ENCODE data around the gene SMNDC1. TPM values are rescaled to one million over a fixed set of nuclear protein-coding genes. Genes with fewer than 3 reads are reported as not detected.

SMNDC1 gene
- total RNA-seq, 1 experiment from 2014 or later = 26.9 TPM

DNA sequence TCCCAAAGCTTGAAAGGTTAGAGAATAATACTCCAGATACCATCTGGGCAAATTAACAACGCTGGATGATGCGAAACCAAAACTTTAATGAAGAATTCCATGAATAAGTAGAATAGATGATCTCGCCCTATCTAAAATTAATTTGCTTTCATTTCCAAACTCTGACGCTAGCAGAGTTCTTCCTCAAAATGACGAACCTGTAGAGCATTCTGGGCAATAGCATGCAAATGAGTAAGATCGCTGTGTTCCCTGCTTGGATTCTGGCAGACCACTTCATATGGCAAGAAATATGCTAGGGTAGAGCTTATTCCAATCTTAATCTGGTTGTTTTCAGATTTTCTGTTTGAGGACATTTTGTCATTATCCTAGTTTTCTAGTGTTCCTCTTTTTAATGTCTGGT is 36.1 kb upstream of the SMNDC1 start:
- Histone ChIP-seq H2AFZ (no peak overlapping the region), H3K4me3 (no peak overlapping the region), H3K36me3 (ENCODE audit: low read depth) (no peaks in the 10 kb centered on the region), H3K27me3 (ENCODE audit: insufficient read depth, low read depth) (no peaks in the 10 kb centered on the region), H3F3A (ENCODE audit: insufficient read depth, low read depth) (peaks cover 30% of the 10 kb centered on the region), H3K79me2 (ENCODE audit: low read depth) (no peaks in the 10 kb centered on the region), H4K20me1 (ENCODE audit: insufficient read depth) (no peaks in the 10 kb centered on the region), H3K27ac (no peak overlapping the region), H3K4me2 (no peak overlapping the region), H3K4me1 (replicated peaks; ENCODE audit: insufficient read depth) (peaks cover 32% of the 10 kb centered on the region), H3K9me3 (ENCODE audit: insufficient read depth, low read depth) (no peaks in the 10 kb centered on the region), H3K9me2 (ENCODE audit: insufficient read depth) (no peaks in the 10 kb centered on the region)
- POLR2A ChIA-PET (ENCODE audit: unreplicated experiment) = no interaction called here
- CTCF ChIA-PET = no interaction called here
- intact Hi-C loops (cut with micrococcal nuclease; ENCODE audit: unreplicated experiment) = no loop called here
- TF ChIP-seq, protein P1, sequence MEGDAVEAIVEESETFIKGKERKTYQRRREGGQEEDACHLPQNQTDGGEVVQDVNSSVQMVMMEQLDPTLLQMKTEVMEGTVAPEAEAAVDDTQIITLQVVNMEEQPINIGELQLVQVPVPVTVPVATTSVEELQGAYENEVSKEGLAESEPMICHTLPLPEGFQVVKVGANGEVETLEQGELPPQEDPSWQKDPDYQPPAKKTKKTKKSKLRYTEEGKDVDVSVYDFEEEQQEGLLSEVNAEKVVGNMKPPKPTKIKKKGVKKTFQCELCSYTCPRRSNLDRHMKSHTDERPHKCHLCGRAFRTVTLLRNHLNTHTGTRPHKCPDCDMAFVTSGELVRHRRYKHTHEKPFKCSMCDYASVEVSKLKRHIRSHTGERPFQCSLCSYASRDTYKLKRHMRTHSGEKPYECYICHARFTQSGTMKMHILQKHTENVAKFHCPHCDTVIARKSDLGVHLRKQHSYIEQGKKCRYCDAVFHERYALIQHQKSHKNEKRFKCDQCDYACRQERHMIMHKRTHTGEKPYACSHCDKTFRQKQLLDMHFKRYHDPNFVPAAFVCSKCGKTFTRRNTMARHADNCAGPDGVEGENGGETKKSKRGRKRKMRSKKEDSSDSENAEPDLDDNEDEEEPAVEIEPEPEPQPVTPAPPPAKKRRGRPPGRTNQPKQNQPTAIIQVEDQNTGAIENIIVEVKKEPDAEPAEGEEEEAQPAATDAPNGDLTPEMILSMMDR (conservative IDR thresholded peaks at IDR 0.05) = no peak
- TF ChIP-seq EZH2 (IDR thresholded peaks at IDR 0.05; ENCODE audit: low read depth) = no peak
- no TSS peak for BruUV-seq (replicated peaks)
- no peak for DNase-seq

DNA sequence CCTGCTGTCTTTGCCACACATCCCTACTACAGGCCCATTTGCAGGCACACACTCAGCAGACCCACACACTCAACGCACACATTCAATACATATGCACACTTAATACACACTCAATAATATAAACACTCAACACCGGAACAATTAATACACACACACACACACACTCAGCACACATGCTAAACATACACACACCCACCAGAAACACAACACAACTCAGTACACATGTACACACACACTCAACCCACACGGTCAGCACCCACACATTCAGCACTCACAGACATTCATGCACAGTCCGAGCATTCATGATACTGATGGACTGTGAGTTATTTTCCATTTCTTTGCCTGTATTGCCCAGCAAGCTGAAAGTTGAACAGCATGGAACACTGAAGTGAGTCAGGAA is 35.4 kb upstream of the SMNDC1 start:
- peaks cover 30% of the 10 kb centered on the region for H3F3A ChIP-seq (ENCODE audit: insufficient read depth, low read depth)
- TF ChIP-seq EZH2 (IDR thresholded peaks at IDR 0.05; ENCODE audit: low read depth) = no peak
- TF ChIP-seq, protein P1 (conservative IDR thresholded peaks at IDR 0.05) = no peak
- H3K36me3 ChIP-seq (ENCODE audit: low read depth) = no peaks in the 10 kb centered on the region
- no peaks in the 10 kb centered on the region for H3K9me3 ChIP-seq (ENCODE audit: insufficient read depth, low read depth)
- H3K79me2 ChIP-seq (ENCODE audit: low read depth) = no peaks in the 10 kb centered on the region
- peaks cover 32% of the 10 kb centered on the region for H3K4me1 ChIP-seq (replicated peaks; ENCODE audit: insufficient read depth)
- no peak overlapping the region for H3K4me3 ChIP-seq
- BruUV-seq (replicated peaks) = no TSS peak
- CTCF ChIA-PET = interaction anchor here (0.7 kb wide), 1 partner anchor 33 kb away, joined by 6 read pairs; no protein-coding TSS in a partner anchor
- no peak overlapping the region for H3K4me2 ChIP-seq
- no peaks in the 10 kb centered on the region for H4K20me1 ChIP-seq (ENCODE audit: insufficient read depth)
- no peak overlapping the region for H3K27ac ChIP-seq
- no peaks in the 10 kb centered on the region for H3K9me2 ChIP-seq (ENCODE audit: insufficient read depth)
- POLR2A ChIA-PET (ENCODE audit: unreplicated experiment) = no interaction called here
- no peak overlapping the region for H2AFZ ChIP-seq
- no peaks in the 10 kb centered on the region for H3K27me3 ChIP-seq (ENCODE audit: insufficient read depth, low read depth)
- DNase-seq = no peak
- intact Hi-C loops (cut with micrococcal nuclease; ENCODE audit: unreplicated experiment) = no loop called here

DNA sequence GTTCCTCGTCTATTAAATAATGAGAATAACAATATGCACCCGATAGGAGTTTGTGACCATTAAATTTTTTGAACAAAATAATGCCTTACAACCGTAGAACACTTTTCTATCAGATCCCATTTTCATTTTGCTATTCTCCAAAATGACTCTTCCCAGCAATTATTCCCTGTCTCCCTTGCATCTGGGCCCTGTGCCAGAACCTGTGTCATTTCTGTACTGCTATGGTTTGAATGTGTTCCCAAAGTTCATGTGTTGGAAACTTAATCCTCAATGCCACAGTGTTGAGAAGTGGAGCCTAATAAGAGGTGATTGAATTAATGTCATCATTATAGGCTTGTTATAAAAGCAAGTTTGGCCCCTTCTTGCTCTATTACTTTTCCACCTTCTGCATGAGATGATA is 33.2 kb upstream of the SMNDC1 start:
- Histone ChIP-seq H3K9me3 (ENCODE audit: insufficient read depth, low read depth) (no peaks in the 10 kb centered on the region), H3F3A (ENCODE audit: insufficient read depth, low read depth) (peaks cover 22% of the 10 kb centered on the region), H3K4me1 (replicated peaks; ENCODE audit: insufficient read depth) (peaks cover 24% of the 10 kb centered on the region), H3K36me3 (ENCODE audit: low read depth) (no peaks in the 10 kb centered on the region), H3K27me3 (ENCODE audit: insufficient read depth, low read depth) (no peaks in the 10 kb centered on the region), H3K9me2 (ENCODE audit: insufficient read depth) (no peaks in the 10 kb centered on the region), H3K27ac (no peak overlapping the region), H3K4me2 (no peak overlapping the region), H4K20me1 (ENCODE audit: insufficient read depth) (no peaks in the 10 kb centered on the region), H3K79me2 (ENCODE audit: low read depth) (no peaks in the 10 kb centered on the region), H3K4me3 (no peak overlapping the region), H2AFZ (no peak overlapping the region)
- no peak for DNase-seq
- ChIA-PET CTCF (no interaction called here), POLR2A (ENCODE audit: unreplicated experiment) (interaction anchor here (0.6 to 0.7 kb wide), 2 partner anchors 123 to 212 kb away, joined by 3 to 6 read pairs; no protein-coding TSS in a partner anchor)
- no TSS peak for BruUV-seq (replicated peaks)
- TF ChIP-seq, protein P1 (conservative IDR thresholded peaks at IDR 0.05) = no peak
- TF ChIP-seq EZH2 (IDR thresholded peaks at IDR 0.05; ENCODE audit: low read depth) = no peak
- intact Hi-C loops (cut with micrococcal nuclease; ENCODE audit: unreplicated experiment) = no loop called here

All from PC-9 (cell line).